K562 (cell line): ENCODE measurements around the gene OMG. TPM values are rescaled to one million over a fixed set of nuclear protein-coding genes. Genes with fewer than 3 reads are reported as not detected.
"Not testable (repeated sequence)": the region's sequence is repeated elsewhere in the genome, so short reads cannot be mapped to it uniquely, and the experiment has no call there.

ENCODE experiments used
- ATAC-seq: fragments of 200-7000 bp; cut with Tn5 transposase; 3 replicates; pipeline ENCODE4 v1.9.1; 2020; ENCODE audit warnings: moderate library complexity
- BruUV-seq: library from RNA; stranded (reverse); fragments of 400-500 nt; replicated peaks from 2 replicates; lab custom pipeline; 2021; lab: Mats Ljungman, UMichigan
- CTCF ChIA-PET: fragments of 300-600 bp; formaldehyde crosslinking; extraction: SDS; loops from one replicate; lab custom pipeline; 2021; ENCODE audit warnings: low intra/inter-chr PET ratio; lab: Yijun Ruan, JAX
- POLR2A ChIA-PET: fragments of 300-600, 350-650 bp; sonication (Branson Sonifier 250); formaldehyde crosslinking; extraction: SDS; loops from one replicate; lab custom pipeline; 2021; ENCODE audit warnings: antibody characterized with exemption, inconsistent platforms; lab: Yijun Ruan, JAX
- DNase-seq, 4 experiments: peaks; one replicate each; pipeline versions ENCODE4 v3.0.0 to v3.0.0-alpha.2; 2011 to 2018; ENCODE audit warnings: low spot score in 3 of 4, mixed read lengths in 3 of 4; ENCODE audit errors: extremely low read depth in 1 of 4
- FAIRE-seq: peaks from 2 replicates; lab custom pipeline; 2011; peaks lifted over from hg19 to GRCh38; lab: Jason Lieb, UNC
- H2AFZ ChIP-seq: 2 replicates; pipeline ENCODE4 v1.6.0; 2011; ENCODE audit warnings: low read depth, low read length, control low read depth, inconsistent platforms
- H3K27ac ChIP-seq: fragments of 200-600 bp; 3 replicates; pipeline ENCODE4 v1.8.0; 2011; ENCODE audit warnings: low read depth, mild to moderate bottlenecking, control low read depth, inconsistent platforms, low read length, moderate library complexity, mixed read lengths; ENCODE audit errors: extremely low read depth
- H3K27me3 ChIP-seq, 2 experiments: fragments of 300-600 bp in 1 of 2; 2 replicates in 1 of 2; 3 replicates in 1 of 2; pipeline versions ENCODE4 v1.6.0 to v1.8.0; 2011; ENCODE audit warnings: inconsistent platforms in 2 of 2, low read length in 2 of 2, mild to moderate bottlenecking in 1 of 2, mixed read lengths in 1 of 2, moderate library complexity in 1 of 2; ENCODE audit not compliant: control insufficient read depth in 2 of 2, insufficient read depth in 2 of 2
- H3K36me3 ChIP-seq: fragments of 300-600 bp; 3 replicates; pipeline ENCODE4 v1.8.0; 2011; ENCODE audit warnings: mild to moderate bottlenecking, low read length, inconsistent platforms; ENCODE audit not compliant: control insufficient read depth, insufficient read depth
- H3K4me1 ChIP-seq, 2 experiments: fragments of 200-600 bp in 1 of 2; replicated peaks in 1 of 2; 2 replicates in 1 of 2; 3 replicates in 1 of 2; pipeline versions ENCODE4 v1.5.1 to v1.8.0; 2011; ENCODE audit warnings: inconsistent platforms in 2 of 2, low read length in 2 of 2, mild to moderate bottlenecking in 1 of 2, mixed read lengths in 1 of 2, moderate library complexity in 1 of 2; ENCODE audit not compliant: control insufficient read depth in 2 of 2, insufficient read depth in 2 of 2
- H3K4me2 ChIP-seq: 2 replicates; pipeline ENCODE4 v1.6.1; 2011; ENCODE audit warnings: low read length, control low read depth, inconsistent platforms, mixed read lengths; ENCODE audit not compliant: insufficient read depth
- H3K4me3 ChIP-seq: fragments of 200-600 bp; sonication (generic), shearing (Covaris generic); 2 replicates; pipeline ENCODE4 v1.5.1; 2016; ENCODE audit warnings: control low read depth, inconsistent platforms
- H3K79me2 ChIP-seq: fragments of 200-600 bp; 3 replicates; pipeline ENCODE4 v1.8.0; 2011; ENCODE audit warnings: low read length, inconsistent platforms; ENCODE audit not compliant: control insufficient read depth, insufficient read depth
- H3K9ac ChIP-seq, 2 experiments: 2 replicates each; pipeline versions ENCODE4 v1.6.0 to v1.6.1; 2011; ENCODE audit warnings: low read depth in 2 of 2, low read length in 2 of 2, control low read depth in 1 of 2, inconsistent platforms in 1 of 2, mild to moderate bottlenecking in 1 of 2, mixed read lengths in 1 of 2; ENCODE audit not compliant: insufficient read depth in 1 of 2
- H3K9me1 ChIP-seq: one replicate; pipeline ENCODE4 v1.6.0; 2011; ENCODE audit warnings: inconsistent platforms, mild to moderate bottlenecking, low read length, moderate library complexity; ENCODE audit not compliant: control insufficient read depth, insufficient read depth
- H3K9me3 ChIP-seq: replicated peaks from 2 replicates; pipeline ENCODE4 v1.5.1; 2011; ENCODE audit warnings: low read depth, low read length, inconsistent platforms; ENCODE audit not compliant: control insufficient read depth, insufficient read depth
- H4K20me1 ChIP-seq: replicated peaks from 2 replicates; pipeline ENCODE4 v1.6.1; 2011; ENCODE audit warnings: low read length, inconsistent platforms, mixed read lengths; ENCODE audit not compliant: control insufficient read depth, insufficient read depth
- DACH1 ChIP-seq: fragments of 450-650 bp; IDR thresholded peaks from 2 replicates; pipeline ENCODE4 v1.6.1; 2018; ENCODE audit not compliant: partially characterized antibody
- FOXA1 ChIP-seq: fragments of 450-650 bp; IDR thresholded peaks from 2 replicates; pipeline ENCODE4 v1.6.1; 2016; ENCODE audit warnings: mild to moderate bottlenecking, borderline replicate concordance
- HDAC6 ChIP-seq: IDR thresholded peaks from 2 replicates; pipeline ENCODE4 v1.6.1; 2012; ENCODE audit warnings: low read depth, mild to moderate bottlenecking, control low read depth, inconsistent platforms, low read length, moderate library complexity
- JUND ChIP-seq, 2 experiments: IDR thresholded peaks; 2 replicates in 1 of 2; 3 replicates in 1 of 2; pipeline ENCODE4 v1.6.1; 2011; ENCODE audit warnings: borderline replicate concordance in 2 of 2, low read depth in 2 of 2, low read length in 2 of 2, improper control_type of control experiment in 1 of 2, missing biosample characterization in 1 of 2, missing genetic modification characterization in 1 of 2, missing genetic modification reagents in 1 of 2
- MTA1 ChIP-seq: fragments of 450-650 bp; IDR thresholded peaks from 2 replicates; pipeline ENCODE4 v1.6.1; 2017; ENCODE audit warnings: borderline replicate concordance
- NELFE ChIP-seq: IDR thresholded peaks from 2 replicates; pipeline ENCODE4 v1.6.1; 2011; ENCODE audit warnings: mild to moderate bottlenecking; ENCODE audit not compliant: insufficient read depth, insufficient read length
- RBM34 ChIP-seq: fragments of 200-400 bp; formaldehyde crosslinking; IDR thresholded peaks from 2 replicates; pipeline ENCODE4 v1.6.1; 2018; ENCODE audit warnings: low read length, borderline replicate concordance; ENCODE audit not compliant: insufficient read depth
- RFX7 ChIP-seq: fragments of 250-450 bp; sonication (Bioruptor Pico); IDR thresholded peaks from 2 replicates; pipeline ENCODE4 v1.5.1; 2021; ENCODE audit warnings: mild to moderate bottlenecking
- SMAD3 ChIP-seq: fragments of 450-650 bp; formaldehyde crosslinking; conservative IDR thresholded peaks from 2 replicates; pipeline ENCODE4 v1.4.0; 2020; ENCODE audit warnings: mild to moderate bottlenecking
- TAF7 ChIP-seq: fragments of 450-650 bp; IDR thresholded peaks from 2 replicates; pipeline ENCODE4 v1.6.1; 2016; ENCODE audit warnings: missing genetic modification characterization, missing compliant biosample characterization
- ZBTB2 ChIP-seq: fragments of 450-650 bp; IDR thresholded peaks from 2 replicates; pipeline ENCODE4 v1.6.1; 2016; ENCODE audit warnings: antibody characterized with exemption
- ZBTB49 ChIP-seq: sonication (generic); formaldehyde crosslinking; IDR thresholded peaks from 2 replicates; pipeline ENCODE4 v1.8.0; 2022; ENCODE audit warnings: missing genetic modification reagents, mild to moderate bottlenecking, borderline replicate concordance
- ZEB2 ChIP-seq: fragments of 450-650 bp; IDR thresholded peaks from 2 replicates; pipeline ENCODE4 v1.6.1; 2016
- WGBS: fragments of 100-300 bp; shearing (Covaris generic); methylation state at CpG from one replicate; pipeline ENCODE4 v1.1.6; 2016; ENCODE audit warnings: low coverage, mixed read lengths; ENCODE audit not compliant: insufficient coverage; ENCODE audit errors: missing lambda C conversion rate; 5-methylcytosine and 5-hydroxymethylcytosine counted together
- in situ Hi-C: fragments of 300-500 bp; cut with MboI; formaldehyde crosslinking; loops from 4 replicates; pipeline ENCODE4 v1.15.0; 2018; ENCODE audit warnings: inconsistent platforms, mixed read lengths
- intact Hi-C: fragments of 100-400 bp; cut with micrococcal nuclease; formaldehyde crosslinking; loops from 2 replicates; pipeline ENCODE4 v1.14.2; 2022
- polyA plus RNA-seq, 8 experiments: library from polyadenylated mRNA; depleted of rRNA in 4 of 8; stranded (reverse) in 5 of 8; unstranded in 3 of 8; fragments of >200 nt; fragmentation: Nextera tagmentation in 2 of 8; fragmentation: Illumina TruSeq in 1 of 8; extraction: Ambion mirVana in 2 of 8; extraction: Trizol in 1 of 8; gene quantifications; 2 replicates each; pipeline versions ENCODE4 v1.2.1 to v1.2.3, GENCODE V29; 2011 to 2014; ENCODE audit warnings: inconsistent platforms in 1 of 8, missing spikeins in 1 of 8
- total RNA-seq, 7 experiments: library from RNA; depleted of rRNA in 6 of 7; stranded (reverse); fragments of >200 nt in 6 of 7; fragmentation: Illumina TruSeq in 2 of 7; extraction: Trizol in 2 of 7; gene quantifications; 2 replicates each; pipeline versions ENCODE4 v1.2.1 to v1.2.3, GENCODE V29; 2011 to 2021; ENCODE audit warnings: low replicate concordance in 1 of 7

The OMG gene
- total and polyA plus RNA-seq, 9 of the 15 experiments (the other 6 are each of a cell fraction or from before 2014, with no cell fraction given) = 0.41 TPM; not detected in 8

- H3K9ac ChIP-seq, ATAC-seq, H3K27ac ChIP-seq, H4K20me1 ChIP-seq, intact Hi-C loops, DNase-seq, H3K9me3 ChIP-seq, H3K4me1 ChIP-seq, H3K79me2 ChIP-seq, FAIRE-seq, CTCF ChIA-PET, BruUV-seq, H3K9me1 ChIP-seq, H3K4me3 ChIP-seq, H3K4me2 ChIP-seq, H2AFZ ChIP-seq, H3K27me3 ChIP-seq, in situ Hi-C loops: not testable (repeated sequence)
- WGBS = 94% methylated on average over 1 of the region's 1 CpG
- POLR2A ChIA-PET = interaction anchor here (0.6 kb wide), 1 partner anchor 12 kb away, joined by 3 read pairs; no protein-coding TSS in a partner anchor
- TF ChIP-seq ZBTB2 (peak; percentile 46; the same call in 1 of the 2 replicates), ZEB2 (peak; percentile 76), MTA1 (0 out of 2 replicates have a peak, but pooled peaks have one; percentile 54), DACH1 (peak; percentile 85)
- peaks cover 47% of the 10 kb centered on the region; the same call in 2 of the 3 replicates for H3K36me3 ChIP-seq
These were observed 34.1 kb downstream of the OMG start for GRCh38 chr17:31262923-31263322.

GRCh38 chr17:31261601-31262000 is 35.4 kb downstream of the OMG start:
- no peak overlapping the region for H3K4me3 ChIP-seq
- H3K4me1 ChIP-seq = no peaks in the 10 kb centered on the region
- no TSS peak for BruUV-seq
- 11% methylated on average over 1 of the region's 1 CpG for WGBS
- in situ Hi-C loops = no loop called here
- no peaks in the 10 kb centered on the region for H3K9me1 ChIP-seq
- peaks cover 47% of the 10 kb centered on the region; the same call in 2 of the 3 replicates for H3K36me3 ChIP-seq
- no peaks in the 10 kb centered on the region for H3K79me2 ChIP-seq
- no peak overlapping the region for H3K4me2 ChIP-seq
- CTCF ChIA-PET = no interaction called here
- H3K9ac ChIP-seq = no peak overlapping the region
- H3K27ac ChIP-seq = no peak overlapping the region
- H3K9me3 ChIP-seq = no peaks in the 10 kb centered on the region
- ATAC-seq = no peak
- FAIRE-seq = no peak
- no peaks in the 10 kb centered on the region for H3K27me3 ChIP-seq
- POLR2A ChIA-PET = interaction anchor here (1.2 kb wide), 1 partner anchor 17 kb away, joined by 3 read pairs; no protein-coding TSS in a partner anchor
- H4K20me1 ChIP-seq = no peaks in the 10 kb centered on the region
- H2AFZ ChIP-seq = no peak overlapping the region
- intact Hi-C loops = no loop called here
- no peak for DNase-seq
- TF ChIP-seq ZBTB49 (CRISPR knock-in tag) = no peak
- TF ChIP-seq JUND (IDR thresholded peaks at IDR 0.05; ENCODE audit: borderline replicate concordance, low read depth, low read length) = no peak
- TF ChIP-seq JUND (tag; IDR thresholded peaks at IDR 0.05; ENCODE audit: borderline replicate concordance, low read depth, low read length) = no peak
- TF ChIP-seq FOXA1 = no peak
- no peak for TF ChIP-seq SMAD3
- no peak for TF ChIP-seq TAF7 (tag)
- no peak for TF ChIP-seq NELFE
- no peak for TF ChIP-seq HDAC6
- TF ChIP-seq RFX7 (CRISPR knock-in tag) = no peak
- TF ChIP-seq RBM34 = no peak
